ENCODE measurements around the gene NDC80.

NDC80 gene

GRCh38 chr18:2559249-2559648, 12.1 kb upstream of the NDC80 start:
- DNase-seq: peak; percentile 9
- Histone ChIP-seq H3K4me2 (ENCODE audit: low read depth, low read length) (no peak overlapping the region), H2AFZ (ENCODE audit: low read length) (no peak overlapping the region), H3K79me2 (ENCODE audit: low read length) (no peaks in the 10 kb centered on the region), H3K27me3 (replicated peaks; ENCODE audit: insufficient read depth, low read length) (no peaks in the 10 kb centered on the region), H4K20me1 (ENCODE audit: insufficient read depth, low read length) (no peaks in the 10 kb centered on the region), H3K9me3 (replicated peaks; ENCODE audit: insufficient read depth, low read length) (no peaks in the 10 kb centered on the region), H3K4me1 (ENCODE audit: low read length) (no peaks in the 10 kb centered on the region), H3K9ac (ENCODE audit: low read length) (no peak overlapping the region), H3F3A (ENCODE audit: insufficient read depth, low read length) (no peaks in the 10 kb centered on the region), H3K4me3 (ENCODE audit: low read length) (no peak overlapping the region), H3K27ac (ENCODE audit: low read length) (no peak overlapping the region), H3K9me2 (replicated peaks; ENCODE audit: insufficient read depth, low read length) (no peaks in the 10 kb centered on the region), H3K36me3 (replicated peaks; ENCODE audit: insufficient read depth, low read length) (no peaks in the 10 kb centered on the region)
- no peak for TF ChIP-seq EZH2phosphoT487 (IDR thresholded peaks at IDR 0.05; ENCODE audit: low read length)
- TF ChIP-seq CTCF (IDR thresholded peaks at IDR 0.05; ENCODE audit: low read length): no peak
- TF ChIP-seq EZH2 (optimal IDR thresholded peaks at IDR 0.05; ENCODE audit: low read depth, low read length): no peak

GRCh38 chr18:2564373-2564772, 7.0 kb upstream of the NDC80 start:
- Histone ChIP-seq H3K79me2 (ENCODE audit: low read length) (peaks cover 22% of the 10 kb centered on the region), H3K4me2 (ENCODE audit: low read depth, low read length) (no peak overlapping the region), H3K9ac (ENCODE audit: low read length) (no peak overlapping the region), H3K9me2 (replicated peaks; ENCODE audit: insufficient read depth, low read length) (no peaks in the 10 kb centered on the region), H3K27ac (ENCODE audit: low read length) (no peak overlapping the region), H3K36me3 (replicated peaks; ENCODE audit: insufficient read depth, low read length) (no peaks in the 10 kb centered on the region), H2AFZ (ENCODE audit: low read length) (no peak overlapping the region), H3K4me3 (ENCODE audit: low read length) (no peak overlapping the region), H3K27me3 (replicated peaks; ENCODE audit: insufficient read depth, low read length) (no peaks in the 10 kb centered on the region), H4K20me1 (ENCODE audit: insufficient read depth, low read length) (no peaks in the 10 kb centered on the region), H3K9me3 (replicated peaks; ENCODE audit: insufficient read depth, low read length) (no peaks in the 10 kb centered on the region), H3K4me1 (ENCODE audit: low read length) (no peaks in the 10 kb centered on the region), H3F3A (ENCODE audit: insufficient read depth, low read length) (no peaks in the 10 kb centered on the region)
- TF ChIP-seq CTCF (IDR thresholded peaks at IDR 0.05; ENCODE audit: low read length): no peak
- no peak for DNase-seq

GRCh38 chr18:2568129-2568528, 3.2 kb upstream of the NDC80 start:
- H3F3A ChIP-seq (ENCODE audit: insufficient read depth, low read length): no peaks in the 10 kb centered on the region
- no peak overlapping the region for H3K9ac ChIP-seq (ENCODE audit: low read length)
- TF ChIP-seq EZH2phosphoT487 (IDR thresholded peaks at IDR 0.05; ENCODE audit: low read length): no peak
- TF ChIP-seq EZH2 (optimal IDR thresholded peaks at IDR 0.05; ENCODE audit: low read depth, low read length): no peak
- TF ChIP-seq CTCF (IDR thresholded peaks at IDR 0.05; ENCODE audit: low read length): no peak
- H3K9me2 ChIP-seq (replicated peaks; ENCODE audit: insufficient read depth, low read length): no peaks in the 10 kb centered on the region
- peaks cover 58% of the 10 kb centered on the region for H3K79me2 ChIP-seq (ENCODE audit: low read length)
- H2AFZ ChIP-seq (ENCODE audit: low read length): no peak overlapping the region
- no peak overlapping the region for H3K27ac ChIP-seq (ENCODE audit: low read length)
- peaks cover 8% of the 10 kb centered on the region for H3K4me1 ChIP-seq (ENCODE audit: low read length)
- no peaks in the 10 kb centered on the region for H3K27me3 ChIP-seq (replicated peaks; ENCODE audit: insufficient read depth, low read length)
- no peaks in the 10 kb centered on the region for H3K36me3 ChIP-seq (replicated peaks; ENCODE audit: insufficient read depth, low read length)
- no peak for DNase-seq
- H3K9me3 ChIP-seq (replicated peaks; ENCODE audit: insufficient read depth, low read length): no peaks in the 10 kb centered on the region
- H3K4me2 ChIP-seq (ENCODE audit: low read depth, low read length): no peak overlapping the region
- H3K4me3 ChIP-seq (ENCODE audit: low read length): no peak overlapping the region
- H4K20me1 ChIP-seq (ENCODE audit: insufficient read depth, low read length): no peaks in the 10 kb centered on the region
